ENCODE measurements around the gene NCKAP5.

Gene NCKAP5

DNA sequence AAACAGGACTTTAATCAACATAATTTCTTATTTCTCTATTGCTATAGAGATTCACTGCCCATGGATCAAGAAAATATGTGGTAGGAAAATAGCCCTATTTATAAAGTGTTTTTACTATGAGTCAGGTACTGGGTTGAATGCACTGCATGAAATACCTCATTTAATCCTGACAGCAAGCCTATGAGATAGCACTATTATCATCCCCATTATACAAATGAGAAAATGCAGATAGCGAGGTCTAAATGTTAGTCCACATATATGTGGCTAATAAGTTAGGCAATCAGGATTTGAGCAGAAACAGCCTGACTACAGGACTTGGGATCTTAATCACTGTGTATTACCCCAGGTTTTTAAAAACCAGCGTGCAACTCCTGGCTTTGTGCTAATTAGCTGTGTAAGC is 889.8 kb downstream of the NCKAP5 start:
- no peak for DNase-seq (ENCODE audit: low read depth)
- TF ChIP-seq, protein P1, sequence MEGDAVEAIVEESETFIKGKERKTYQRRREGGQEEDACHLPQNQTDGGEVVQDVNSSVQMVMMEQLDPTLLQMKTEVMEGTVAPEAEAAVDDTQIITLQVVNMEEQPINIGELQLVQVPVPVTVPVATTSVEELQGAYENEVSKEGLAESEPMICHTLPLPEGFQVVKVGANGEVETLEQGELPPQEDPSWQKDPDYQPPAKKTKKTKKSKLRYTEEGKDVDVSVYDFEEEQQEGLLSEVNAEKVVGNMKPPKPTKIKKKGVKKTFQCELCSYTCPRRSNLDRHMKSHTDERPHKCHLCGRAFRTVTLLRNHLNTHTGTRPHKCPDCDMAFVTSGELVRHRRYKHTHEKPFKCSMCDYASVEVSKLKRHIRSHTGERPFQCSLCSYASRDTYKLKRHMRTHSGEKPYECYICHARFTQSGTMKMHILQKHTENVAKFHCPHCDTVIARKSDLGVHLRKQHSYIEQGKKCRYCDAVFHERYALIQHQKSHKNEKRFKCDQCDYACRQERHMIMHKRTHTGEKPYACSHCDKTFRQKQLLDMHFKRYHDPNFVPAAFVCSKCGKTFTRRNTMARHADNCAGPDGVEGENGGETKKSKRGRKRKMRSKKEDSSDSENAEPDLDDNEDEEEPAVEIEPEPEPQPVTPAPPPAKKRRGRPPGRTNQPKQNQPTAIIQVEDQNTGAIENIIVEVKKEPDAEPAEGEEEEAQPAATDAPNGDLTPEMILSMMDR (IDR thresholded peaks at IDR 0.05; ENCODE audit: insufficient read depth, low read depth, low read length, missing control alignments), result no peak
- no peak overlapping the region for H3K4me3 ChIP-seq (ENCODE audit: low read depth, low read length)

GRCh38 chr2:132677661-132678060 is 890.6 kb downstream of the NCKAP5 start:
- TF ChIP-seq, protein P1 (IDR thresholded peaks at IDR 0.05; ENCODE audit: insufficient read depth, low read depth, low read length, missing control alignments), result no peak
- H3K4me3 ChIP-seq (ENCODE audit: low read depth, low read length), result no peak overlapping the region
- no peak for DNase-seq (ENCODE audit: low read depth)

DNA sequence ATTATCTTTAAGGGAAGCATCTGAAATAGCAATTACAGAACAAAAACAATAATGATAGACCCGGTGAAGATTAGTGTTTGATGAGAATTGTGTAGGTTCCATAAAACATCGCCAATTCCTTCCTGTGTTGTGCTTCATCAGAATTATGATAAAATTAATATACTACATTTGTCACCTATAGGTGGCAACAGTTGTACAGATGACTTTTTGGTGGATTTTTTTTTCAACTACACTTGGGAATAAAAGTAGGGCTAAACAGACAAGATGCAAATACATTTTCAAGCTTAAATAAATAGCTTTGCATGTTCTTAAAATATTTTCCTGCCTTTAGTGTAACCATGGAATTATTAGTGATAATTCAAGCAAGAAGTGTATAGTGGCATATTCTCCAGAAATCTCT is 891.3 kb downstream of the NCKAP5 start:
- H3K4me3 ChIP-seq (ENCODE audit: low read depth, low read length), result no peak overlapping the region
- TF ChIP-seq, protein P1 (IDR thresholded peaks at IDR 0.05; ENCODE audit: insufficient read depth, low read depth, low read length, missing control alignments), result no peak
- DNase-seq (ENCODE audit: low read depth), result no peak

- no peak for DNase-seq (ENCODE audit: low read depth)
- H3K4me3 ChIP-seq (ENCODE audit: low read depth, low read length), result no peak overlapping the region
Observed at GRCh38 chr2:132671151-132671835, 897.0 kb downstream of the NCKAP5 start.

DNA sequence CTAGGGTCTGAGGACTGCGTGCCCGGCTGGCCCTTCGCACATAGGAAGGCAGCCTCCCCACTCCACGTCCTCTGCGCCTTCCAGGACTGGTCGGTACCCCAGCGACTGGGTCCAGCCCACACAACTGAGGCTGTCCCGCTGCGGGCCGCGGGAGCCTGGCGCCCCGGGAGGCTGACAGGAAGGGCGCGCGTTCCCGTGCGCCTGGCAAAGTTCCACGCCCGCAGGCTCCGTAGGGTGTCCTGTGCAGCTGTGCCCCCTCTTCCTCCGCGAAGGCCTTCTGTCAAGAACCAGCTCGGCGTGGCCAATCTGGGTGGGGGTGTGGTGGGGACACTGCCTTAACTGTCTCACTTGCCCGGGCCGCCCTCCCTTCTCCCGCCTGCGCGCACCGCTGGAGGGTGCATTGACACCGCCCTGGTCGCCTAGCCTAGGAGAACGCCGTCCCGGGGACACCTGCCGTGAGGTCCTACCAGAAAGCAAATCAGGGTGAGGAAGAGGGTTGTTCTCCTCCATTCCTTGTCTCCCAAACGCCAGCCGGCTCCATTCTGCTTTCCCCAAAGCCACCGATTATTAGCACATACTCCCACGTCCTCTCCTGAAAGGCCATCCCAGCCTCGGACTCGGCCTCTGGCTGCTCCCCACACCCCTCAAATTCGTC is 897.6 kb downstream of the NCKAP5 start:
- DNase-seq (ENCODE audit: low read depth), result no peak
- TF ChIP-seq, protein P1 (IDR thresholded peaks at IDR 0.05; ENCODE audit: insufficient read depth, low read depth, low read length, missing control alignments), result no peak
- no peak overlapping the region for H3K4me3 ChIP-seq (ENCODE audit: low read depth, low read length)

More at GRCh38 chr2:132671151-132671835, 897.0 kb downstream of the NCKAP5 start:
- TF ChIP-seq, protein P1 (IDR thresholded peaks at IDR 0.05; ENCODE audit: insufficient read depth, low read depth, low read length, missing control alignments), result no peak

- TF ChIP-seq, protein P1 (IDR thresholded peaks at IDR 0.05; ENCODE audit: insufficient read depth, low read depth, low read length, missing control alignments), result no peak
- no peak within 1 kb of the TSS for H3K4me3 ChIP-seq (ENCODE audit: low read depth, low read length)
- no peak for DNase-seq (ENCODE audit: low read depth)
Observed at GRCh38 chr2:132669908-132670495, 898.3 kb downstream of the NCKAP5 start, which contains the start of gene LYPD1. Gene LYPD1 (minus strand): TSS chr2:132670205. CDS start chr2:132669932, 273 bp downstream.

Measured in GM12865 (cell line).